Body of pancreas (tissue), 4 donors: ENCODE measurements around the gene GALNT12.

Source experiments
- POLR2A ChIP-seq, 3 donors: fragments of 450-650 bp; IDR thresholded peaks; one replicate each; pipeline ENCODE4 v1.6.1; 2016; ENCODE audit warnings: antibody characterized with exemption in 3 of 3, mild to moderate bottlenecking in 2 of 3
- TF ChIP-seq, protein P1 (sequence below), 7 experiments: fragments of 450-650 bp in 4 of 7; fragments of 200-600 bp in 3 of 7; sonication (generic) in 3 of 7; IDR thresholded peaks; one replicate each; pipeline ENCODE4 v1.5.1; 2016 to 2019; ENCODE audit warnings: antibody characterized with exemption in 7 of 7

DNA sequence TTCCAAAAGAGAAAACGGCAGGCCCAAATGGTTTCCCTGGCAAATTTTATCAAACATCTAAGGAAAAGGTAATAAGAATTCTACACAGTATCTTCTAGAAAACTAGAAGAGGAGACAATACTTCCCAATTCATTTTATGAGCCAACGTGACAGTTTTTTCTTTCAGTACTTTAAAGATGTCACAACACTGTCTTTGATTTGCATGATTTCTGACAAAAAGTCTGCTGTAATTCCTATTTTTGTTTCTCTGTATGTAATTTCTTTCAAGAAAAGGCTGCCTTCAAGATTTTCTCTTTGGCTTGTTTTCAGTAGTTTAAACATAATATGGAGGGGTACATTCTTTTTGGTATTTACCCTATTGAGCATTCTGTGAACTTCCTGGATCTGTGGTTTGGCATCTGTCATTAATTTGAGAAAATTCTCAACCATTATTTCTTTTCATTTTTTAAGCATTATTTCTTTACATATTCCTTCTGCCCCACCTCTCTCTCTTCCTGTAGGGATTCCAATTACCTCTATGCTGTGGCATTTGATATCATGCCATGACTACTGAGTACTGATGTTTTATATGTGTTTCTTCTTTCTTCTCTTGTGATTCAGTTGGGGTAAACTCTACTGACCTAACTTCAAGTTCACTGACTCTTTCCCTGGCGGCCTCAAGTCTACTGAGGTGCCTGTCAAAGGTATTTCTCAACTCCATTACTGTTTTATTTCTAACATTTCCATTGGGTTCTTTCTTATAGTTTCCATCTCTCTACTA lies 43.3 kb upstream of the GALNT12 start:
- TF ChIP-seq, protein P1, sequence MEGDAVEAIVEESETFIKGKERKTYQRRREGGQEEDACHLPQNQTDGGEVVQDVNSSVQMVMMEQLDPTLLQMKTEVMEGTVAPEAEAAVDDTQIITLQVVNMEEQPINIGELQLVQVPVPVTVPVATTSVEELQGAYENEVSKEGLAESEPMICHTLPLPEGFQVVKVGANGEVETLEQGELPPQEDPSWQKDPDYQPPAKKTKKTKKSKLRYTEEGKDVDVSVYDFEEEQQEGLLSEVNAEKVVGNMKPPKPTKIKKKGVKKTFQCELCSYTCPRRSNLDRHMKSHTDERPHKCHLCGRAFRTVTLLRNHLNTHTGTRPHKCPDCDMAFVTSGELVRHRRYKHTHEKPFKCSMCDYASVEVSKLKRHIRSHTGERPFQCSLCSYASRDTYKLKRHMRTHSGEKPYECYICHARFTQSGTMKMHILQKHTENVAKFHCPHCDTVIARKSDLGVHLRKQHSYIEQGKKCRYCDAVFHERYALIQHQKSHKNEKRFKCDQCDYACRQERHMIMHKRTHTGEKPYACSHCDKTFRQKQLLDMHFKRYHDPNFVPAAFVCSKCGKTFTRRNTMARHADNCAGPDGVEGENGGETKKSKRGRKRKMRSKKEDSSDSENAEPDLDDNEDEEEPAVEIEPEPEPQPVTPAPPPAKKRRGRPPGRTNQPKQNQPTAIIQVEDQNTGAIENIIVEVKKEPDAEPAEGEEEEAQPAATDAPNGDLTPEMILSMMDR (IDR thresholded peaks at IDR 0.05), result no peak
- TF ChIP-seq POLR2A (IDR thresholded peaks at IDR 0.05), result no peak
